C4-2B (cell line): ENCODE results near the gene HAGH.

ENCODE experiments used
- ZFX ChIP-seq: fragments of 450-650 bp; IDR thresholded peaks from 2 replicates; pipeline ENCODE4 v1.6.1; 2017
- TF ChIP-seq, protein P1 (sequence below): fragments of 450-650 bp; conservative IDR thresholded peaks from 2 replicates; pipeline ENCODE4 v1.5.1; 2017; ENCODE audit warnings: mild to moderate bottlenecking

- TF ChIP-seq, protein P1, sequence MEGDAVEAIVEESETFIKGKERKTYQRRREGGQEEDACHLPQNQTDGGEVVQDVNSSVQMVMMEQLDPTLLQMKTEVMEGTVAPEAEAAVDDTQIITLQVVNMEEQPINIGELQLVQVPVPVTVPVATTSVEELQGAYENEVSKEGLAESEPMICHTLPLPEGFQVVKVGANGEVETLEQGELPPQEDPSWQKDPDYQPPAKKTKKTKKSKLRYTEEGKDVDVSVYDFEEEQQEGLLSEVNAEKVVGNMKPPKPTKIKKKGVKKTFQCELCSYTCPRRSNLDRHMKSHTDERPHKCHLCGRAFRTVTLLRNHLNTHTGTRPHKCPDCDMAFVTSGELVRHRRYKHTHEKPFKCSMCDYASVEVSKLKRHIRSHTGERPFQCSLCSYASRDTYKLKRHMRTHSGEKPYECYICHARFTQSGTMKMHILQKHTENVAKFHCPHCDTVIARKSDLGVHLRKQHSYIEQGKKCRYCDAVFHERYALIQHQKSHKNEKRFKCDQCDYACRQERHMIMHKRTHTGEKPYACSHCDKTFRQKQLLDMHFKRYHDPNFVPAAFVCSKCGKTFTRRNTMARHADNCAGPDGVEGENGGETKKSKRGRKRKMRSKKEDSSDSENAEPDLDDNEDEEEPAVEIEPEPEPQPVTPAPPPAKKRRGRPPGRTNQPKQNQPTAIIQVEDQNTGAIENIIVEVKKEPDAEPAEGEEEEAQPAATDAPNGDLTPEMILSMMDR = no peak
- TF ChIP-seq ZFX = no peak
Observed at GRCh38 chr16:1817716-1818115, 8.9 kb downstream of the HAGH start.
